Skin epidermis (tissue), 12 donors: ENCODE data around the gene SLC1A1.

ENCODE experiments used
- H3K27ac ChIP-seq, 21 experiments: fragments of 200-600 bp; sonication (generic) in 11 of 21; one replicate each; pipeline ENCODE4 v1.5.0; 2020; ENCODE audit warnings: mild to moderate bottlenecking in 3 of 21, inconsistent platforms in 2 of 21, moderate library complexity in 2 of 21
- H3K4me3 ChIP-seq, 7 experiments: fragments of 200-600 bp; sonication (generic) in 2 of 7; one replicate each; pipeline ENCODE4 v1.5.0; 2020; ENCODE audit warnings: inconsistent platforms in 2 of 7, mild to moderate bottlenecking in 2 of 7, moderate library complexity in 1 of 7

SLC1A1 gene

DNA sequence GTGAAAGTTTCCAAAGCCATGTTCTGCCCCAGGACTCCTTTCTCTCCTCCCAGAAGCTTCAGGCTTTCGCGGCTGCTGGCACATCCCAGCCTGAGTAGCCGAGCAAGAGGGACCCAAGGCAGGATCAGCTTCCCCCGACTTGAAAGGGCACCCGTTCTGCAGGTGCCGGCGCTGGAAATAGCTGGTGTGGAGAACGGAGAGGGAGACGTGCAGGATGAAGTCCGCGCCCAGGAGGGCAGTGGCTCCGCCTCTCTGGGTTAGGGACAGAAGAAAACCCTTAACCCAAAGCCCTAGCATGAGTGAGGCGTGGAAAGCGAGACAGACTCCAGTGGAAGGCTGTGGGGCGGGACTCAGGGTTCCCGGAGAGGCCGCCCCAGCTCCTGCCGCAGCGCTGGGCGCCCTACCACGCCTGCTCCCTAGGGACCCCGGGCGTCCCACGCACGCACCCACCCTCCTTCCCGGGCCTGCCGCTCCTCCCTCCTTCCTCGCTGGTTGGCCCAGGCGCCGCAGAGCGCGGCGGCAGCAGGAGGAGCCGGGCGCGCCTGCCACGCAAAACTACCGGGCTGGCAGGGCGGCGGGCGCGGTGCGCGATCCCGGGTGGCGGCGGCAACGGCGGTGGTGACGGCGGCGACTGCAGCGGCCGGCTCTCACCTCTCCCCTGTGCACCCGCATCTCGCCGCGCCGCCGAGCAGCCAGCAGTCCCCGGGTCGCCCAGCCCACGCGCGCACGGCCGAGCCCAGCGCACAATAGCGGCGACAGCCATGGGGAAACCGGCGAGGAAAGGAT, at the start of gene SLC1A1:
SLC1A1 (plus strand) TSS at position 550 of the 786 bp plus-strand sequence; CDS start at position 762, 212 bp downstream.
- peak within 1 kb of the TSS; percentile 39 to 78 (median 53) for H3K4me3 ChIP-seq
- peak within 1 kb of the TSS in 15 of 21 experiments; percentile 2 to 84 (median 22) for H3K27ac ChIP-seq

DNA sequence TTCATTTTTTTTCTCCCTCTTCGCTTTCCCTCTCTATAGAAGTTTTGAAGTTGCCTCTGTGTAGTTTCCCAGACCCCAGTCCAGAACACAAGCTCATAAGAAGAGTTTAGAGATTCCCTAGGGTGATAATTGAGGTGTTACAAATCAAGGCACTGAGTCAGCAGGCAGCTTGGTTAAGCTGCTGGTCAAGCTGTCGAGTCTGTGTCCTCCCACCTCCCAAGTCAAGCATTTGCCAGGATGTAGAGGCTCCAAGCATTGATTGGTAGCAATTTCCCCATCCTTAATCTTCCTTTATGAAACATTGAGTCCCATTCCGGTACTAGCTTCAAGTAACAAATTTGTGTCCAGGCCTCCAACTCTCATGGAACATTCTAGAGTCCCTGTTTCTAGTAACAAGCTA, 47.5 kb upstream of the SLC1A1 start:
- Histone ChIP-seq H3K27ac (no peak overlapping the region), H3K4me3 (no peak overlapping the region)

DNA sequence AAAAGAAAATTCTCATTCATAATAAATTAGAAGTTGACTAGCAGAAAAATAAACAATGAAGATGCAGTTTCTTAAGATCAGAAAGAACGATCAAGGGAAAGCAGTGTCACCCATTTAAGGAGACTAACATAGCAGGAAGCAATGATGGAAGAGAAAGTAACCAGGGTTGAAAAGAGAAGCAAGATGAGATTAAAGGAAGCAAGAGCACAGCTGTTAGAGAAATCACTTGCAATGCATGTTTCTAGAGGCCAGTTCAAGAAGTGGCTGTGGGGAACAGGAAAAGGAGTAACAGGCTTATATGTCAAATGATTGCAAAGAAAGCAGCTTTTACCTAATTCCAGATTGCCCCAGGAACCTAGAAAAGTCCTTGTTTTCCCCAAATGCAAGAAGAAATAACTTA, 46.8 kb upstream of the SLC1A1 start:
- Histone ChIP-seq H3K4me3 (no peak overlapping the region), H3K27ac (no peak overlapping the region)

DNA sequence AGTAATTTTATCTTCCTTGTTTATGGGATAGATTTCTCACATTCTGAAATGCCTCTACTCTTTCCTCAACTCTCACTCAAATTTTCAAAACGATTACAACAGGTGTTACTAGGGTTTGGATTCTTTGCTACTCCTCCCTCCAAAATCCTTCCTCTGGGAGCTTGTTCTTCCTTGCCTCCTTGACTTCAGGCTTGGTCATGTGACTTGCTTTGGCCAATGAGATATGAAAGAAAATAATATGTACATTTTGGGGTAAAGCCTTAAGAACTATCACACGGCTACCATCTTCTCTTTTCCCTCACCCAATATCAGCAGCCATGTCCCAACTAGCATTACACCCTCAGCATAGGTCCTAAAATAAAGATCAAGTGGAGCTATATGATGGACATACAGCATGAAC, 28.8 kb upstream of the SLC1A1 start:
- Histone ChIP-seq H3K27ac (no peak overlapping the region), H3K4me3 (no peak overlapping the region)

DNA sequence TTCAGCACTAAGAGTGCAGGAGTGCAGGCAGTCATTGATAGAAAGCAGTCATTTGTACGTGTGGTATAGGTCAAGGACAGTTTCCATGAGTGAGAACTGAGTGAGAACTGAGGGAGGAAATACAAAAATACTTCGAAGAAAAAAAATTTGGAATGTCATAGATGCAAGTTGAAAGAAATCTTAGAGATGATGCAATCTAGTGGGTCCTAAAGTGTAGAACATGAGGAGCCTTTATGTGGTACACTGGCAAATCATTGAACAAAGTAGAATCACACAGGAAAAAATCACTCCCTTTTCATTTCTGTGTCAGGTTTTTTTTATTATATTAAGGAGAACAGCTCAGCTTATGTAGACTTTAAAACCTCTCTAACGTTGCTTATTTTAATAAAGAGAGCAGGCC, 26.4 kb upstream of the SLC1A1 start:
- H3K27ac ChIP-seq: no peak overlapping the region
- H3K4me3 ChIP-seq: no peak overlapping the region

DNA sequence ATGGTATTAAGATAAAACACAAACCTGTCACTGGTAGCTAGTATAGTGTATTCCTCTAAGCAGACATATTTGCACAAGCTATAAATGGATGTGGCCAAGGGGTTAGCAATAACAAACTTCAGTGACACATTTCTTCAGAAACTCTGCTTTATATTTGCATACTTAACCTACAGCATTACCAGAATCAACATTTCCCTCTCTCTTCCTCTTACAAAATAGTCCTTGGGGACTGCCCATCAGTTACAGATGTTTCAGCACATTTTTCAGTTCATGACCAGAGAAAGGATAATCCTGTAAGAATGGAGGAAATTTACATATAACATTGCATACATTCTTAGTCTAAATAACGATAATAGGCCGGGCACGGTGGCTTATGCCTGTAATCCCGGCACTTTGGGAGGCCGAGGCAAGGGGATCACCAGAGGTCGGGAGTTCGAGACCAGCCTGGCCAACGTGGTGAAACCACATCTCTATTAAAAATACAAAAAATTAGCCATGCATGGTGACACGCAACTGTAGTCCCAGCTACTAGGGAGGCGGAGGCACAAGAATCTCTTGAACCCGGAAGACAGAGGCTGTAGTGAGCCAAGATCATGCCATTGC, 25.3 kb upstream of the SLC1A1 start:
- Histone ChIP-seq H3K4me3 (no peak overlapping the region), H3K27ac (no peak overlapping the region)

DNA sequence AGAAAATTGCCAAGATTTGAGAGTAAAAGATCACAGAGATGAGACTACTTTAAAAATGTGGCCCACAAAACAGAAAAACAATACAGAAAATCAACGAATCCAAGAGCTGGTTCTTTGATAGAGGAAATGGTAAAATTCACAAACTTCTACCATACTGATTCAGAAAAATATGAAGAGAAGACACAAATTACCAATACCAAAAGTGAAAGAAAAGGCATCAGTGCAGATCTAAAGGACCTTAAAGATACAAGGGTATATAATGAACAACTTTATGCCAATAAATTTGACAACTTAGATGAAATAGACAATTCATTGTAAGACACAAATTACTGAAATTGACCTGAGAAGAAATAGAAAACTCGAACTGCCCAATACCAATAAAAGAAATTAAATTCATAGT, 24.4 kb upstream of the SLC1A1 start:
- Histone ChIP-seq H3K4me3 (no peak overlapping the region), H3K27ac (no peak overlapping the region)

DNA sequence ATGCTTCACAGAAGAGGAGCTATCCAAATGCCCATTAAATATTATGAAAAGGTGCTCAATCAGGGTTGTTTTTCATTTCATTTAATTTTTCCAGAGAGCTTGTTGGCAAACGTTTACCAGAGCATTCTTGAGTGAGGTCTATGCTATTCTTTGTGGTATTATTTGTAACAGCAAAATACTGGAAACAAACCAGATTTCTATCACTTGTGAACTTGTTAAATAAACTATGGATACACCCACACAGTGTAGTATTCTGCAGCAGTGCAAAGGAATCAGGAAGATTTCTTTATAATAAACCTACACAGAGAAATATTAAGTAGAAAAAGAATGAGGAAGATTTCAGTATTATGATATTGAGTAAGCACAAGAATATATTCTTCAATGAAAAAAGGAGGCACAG, 15.0 kb upstream of the SLC1A1 start:
- H3K27ac ChIP-seq: no peak overlapping the region

DNA sequence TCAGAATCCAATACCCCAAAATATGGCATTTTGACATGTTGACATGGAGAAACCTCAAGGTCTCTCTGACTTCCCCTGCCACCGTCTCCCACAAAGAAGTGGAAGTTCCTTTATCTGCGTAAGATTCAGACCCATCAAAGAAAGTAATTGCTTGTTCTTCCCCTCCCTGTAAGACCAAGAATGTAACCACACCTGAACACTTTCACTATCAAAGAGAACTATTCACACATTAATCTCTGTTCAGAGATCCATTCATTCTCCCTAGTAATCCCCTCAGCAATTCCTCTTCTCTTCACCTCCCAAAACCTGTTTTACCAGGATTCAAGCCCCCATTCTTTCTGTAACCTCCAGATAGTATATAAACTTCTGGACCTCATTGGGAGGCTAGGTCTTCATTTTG, 4.1 kb upstream of the SLC1A1 start:
- Histone ChIP-seq H3K27ac (no peak overlapping the region), H3K4me3 (no peak overlapping the region)

More for the DNA sequence above, 15.0 kb upstream of the SLC1A1 start:
- H3K4me3 ChIP-seq: no peak overlapping the region

DNA sequence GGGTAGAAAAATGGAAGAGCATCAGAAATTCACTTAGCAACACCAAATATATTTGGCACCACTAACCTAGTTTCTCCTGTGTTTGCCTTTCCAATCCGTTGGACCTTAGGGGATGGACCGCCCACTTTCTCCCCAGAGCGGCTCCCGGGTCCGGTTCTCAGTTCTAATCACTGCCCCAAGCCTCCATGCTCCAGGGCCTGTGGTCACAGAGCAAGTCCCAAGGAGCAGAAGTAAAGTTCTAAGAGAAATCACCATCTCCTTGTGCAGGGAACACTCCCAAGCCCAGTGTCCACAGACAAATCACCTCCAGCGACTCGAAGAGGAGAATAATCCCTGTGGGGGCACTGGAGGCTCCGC, 728 bp upstream of the SLC1A1 start:
- H3K27ac ChIP-seq: peak overlapping the region in 8 of 21 experiments; percentile 2 to 84 (median 22)
- peak overlapping the region; percentile 39 to 78 (median 53) for H3K4me3 ChIP-seq

DNA sequence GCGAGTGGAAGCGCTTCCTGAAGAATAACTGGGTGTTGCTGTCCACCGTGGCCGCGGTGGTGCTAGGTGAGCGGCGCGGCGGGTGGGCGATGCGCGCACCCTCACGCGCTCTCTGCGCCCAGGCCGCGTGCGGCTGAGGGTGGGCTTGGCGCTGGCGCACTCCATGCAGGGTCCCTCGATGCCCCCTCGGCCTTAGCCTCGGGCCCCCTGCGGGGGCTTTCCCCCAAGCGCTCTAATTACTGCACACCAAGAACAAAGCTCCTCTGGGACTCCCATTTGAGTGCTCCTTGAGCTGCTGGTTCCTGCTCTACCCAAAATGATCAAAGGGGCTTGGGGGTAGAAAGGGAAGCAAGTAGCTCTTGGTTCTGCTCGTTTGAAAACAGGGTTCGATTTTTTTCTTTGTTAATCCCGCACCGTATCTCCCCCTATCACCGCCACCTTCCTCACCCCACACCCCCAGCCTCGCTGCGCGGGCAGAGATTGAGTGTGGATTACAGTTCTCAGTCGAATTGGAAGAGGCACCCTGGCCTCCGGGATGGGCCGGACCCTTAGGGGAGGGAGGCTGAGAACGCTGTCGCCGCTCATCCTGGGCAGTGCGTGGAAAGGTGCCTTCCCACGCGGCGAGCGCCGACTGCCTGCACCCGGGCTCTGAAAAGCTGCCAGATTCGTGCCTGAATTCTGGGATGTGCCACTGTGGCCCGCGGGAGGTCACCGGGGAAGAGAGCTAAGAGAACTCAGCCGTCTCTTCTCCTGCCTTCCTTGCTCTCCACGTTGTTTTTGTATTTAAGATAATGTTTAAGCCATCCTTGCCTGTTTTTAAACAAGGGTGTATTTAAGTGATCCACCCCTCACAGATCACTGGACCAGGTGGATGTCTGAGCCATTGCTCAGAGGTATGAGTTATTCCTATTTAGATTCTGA, 697 bp downstream of the SLC1A1 start:
- Histone ChIP-seq H3K27ac (peak overlapping the region in 11 of 21 experiments; percentile 2 to 84 (median 21)), H3K4me3 (peak overlapping the region; percentile 39 to 78 (median 53))

DNA sequence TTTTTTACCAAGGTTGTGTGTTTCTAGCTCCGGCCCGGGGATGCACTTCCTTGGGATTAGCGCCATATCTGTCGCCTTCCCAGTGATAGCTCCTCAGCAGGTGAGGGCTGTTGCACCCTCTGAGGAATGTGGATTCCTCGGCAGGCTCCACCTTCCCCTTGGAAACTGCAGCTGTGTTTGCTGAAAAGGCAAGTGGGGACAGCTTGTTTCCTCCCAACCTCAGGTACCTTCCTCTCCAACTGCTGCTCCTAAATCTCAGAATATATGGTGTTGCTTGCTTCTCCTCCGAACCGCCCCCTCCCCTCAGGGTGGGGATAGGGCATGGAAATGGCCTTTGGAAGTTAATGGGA, 1.3 kb downstream of the SLC1A1 start:
- H3K4me3 ChIP-seq: peak overlapping the region in 3 of 7 experiments; percentile 45 to 61 (median 53)
- no peak overlapping the region for H3K27ac ChIP-seq

DNA sequence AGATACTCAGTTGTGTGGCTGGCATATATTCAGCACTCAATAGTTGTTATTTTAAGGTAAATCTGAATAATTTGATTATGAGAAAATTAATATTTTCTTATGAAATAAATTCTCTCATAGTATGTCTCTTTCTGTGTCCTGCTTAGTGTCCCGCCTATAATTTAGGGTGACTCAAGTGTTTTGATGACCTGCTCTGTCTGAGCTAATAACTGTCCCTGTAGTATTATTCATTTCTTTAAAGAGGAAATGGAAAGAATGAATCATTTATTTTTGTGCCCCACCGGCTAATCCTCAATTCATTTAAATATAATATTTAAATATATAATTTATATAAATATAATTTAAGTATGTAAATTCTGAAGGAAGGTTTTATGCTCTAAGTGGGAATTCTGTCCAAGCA, 4.1 kb downstream of the SLC1A1 start:
- H3K27ac ChIP-seq: no peak overlapping the region
- no peak overlapping the region for H3K4me3 ChIP-seq

DNA sequence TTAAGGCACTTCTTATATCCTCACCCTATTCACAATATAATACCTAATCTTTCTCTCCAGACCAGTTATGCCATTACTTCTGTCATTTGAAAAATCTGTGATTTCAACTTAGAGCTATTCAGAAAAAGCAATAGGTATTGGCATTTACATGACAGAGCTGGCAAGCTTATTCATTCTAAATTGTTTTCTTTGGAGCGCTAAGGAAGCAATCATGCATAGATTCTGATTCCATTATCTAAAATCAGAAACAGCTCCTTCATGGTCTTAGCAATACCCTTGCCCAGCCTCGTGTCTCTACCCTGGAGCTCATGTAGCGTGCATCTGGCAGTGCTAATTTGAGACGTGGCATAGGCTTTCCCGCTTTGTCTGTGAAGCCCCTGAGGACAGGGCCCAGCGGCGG, 4.5 kb downstream of the SLC1A1 start:
- Histone ChIP-seq H3K27ac (no peak overlapping the region), H3K4me3 (no peak overlapping the region)

DNA sequence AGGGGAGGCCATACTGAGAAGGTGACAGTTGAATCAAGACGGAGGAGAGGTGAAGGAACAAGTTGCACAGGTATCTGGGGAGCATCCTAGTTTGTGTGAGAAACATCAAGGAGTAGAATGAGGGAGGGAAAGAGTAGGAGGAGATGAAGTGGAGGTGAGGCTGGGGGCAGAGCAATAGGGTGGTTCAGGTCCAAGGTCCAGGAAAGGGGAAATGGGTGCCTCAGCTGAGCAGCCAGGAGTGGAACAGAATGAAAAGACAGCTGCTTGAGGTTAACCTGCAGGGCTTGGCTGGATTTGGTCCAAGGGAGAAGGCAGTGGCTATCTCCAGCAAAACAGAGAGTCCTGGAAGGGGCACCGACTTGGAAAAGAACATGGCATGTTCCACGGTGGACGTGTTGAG, 5.3 kb downstream of the SLC1A1 start:
- Histone ChIP-seq H3K4me3 (no peak overlapping the region), H3K27ac (no peak overlapping the region)

DNA sequence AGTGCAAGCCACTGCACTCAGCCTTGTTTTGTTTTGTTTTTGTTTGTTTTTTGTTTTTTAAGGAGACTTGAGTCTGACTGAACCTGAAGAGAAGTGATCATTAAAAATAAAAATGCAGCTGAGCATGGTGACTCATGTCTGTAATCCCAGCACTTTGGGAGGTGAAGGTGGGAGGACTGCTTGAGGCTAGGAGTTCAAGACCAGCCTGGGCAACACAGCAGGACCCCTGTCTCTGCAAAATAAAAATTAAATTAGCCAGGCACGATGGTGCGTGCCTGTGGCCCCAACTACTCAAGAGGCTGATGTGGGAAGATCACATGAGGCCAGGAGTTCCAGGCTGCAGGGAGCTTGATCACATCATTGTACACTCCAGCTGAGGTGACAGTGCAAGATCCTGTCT, 6.2 kb downstream of the SLC1A1 start:
- H3K27ac ChIP-seq: no peak overlapping the region
- H3K4me3 ChIP-seq: no peak overlapping the region

DNA sequence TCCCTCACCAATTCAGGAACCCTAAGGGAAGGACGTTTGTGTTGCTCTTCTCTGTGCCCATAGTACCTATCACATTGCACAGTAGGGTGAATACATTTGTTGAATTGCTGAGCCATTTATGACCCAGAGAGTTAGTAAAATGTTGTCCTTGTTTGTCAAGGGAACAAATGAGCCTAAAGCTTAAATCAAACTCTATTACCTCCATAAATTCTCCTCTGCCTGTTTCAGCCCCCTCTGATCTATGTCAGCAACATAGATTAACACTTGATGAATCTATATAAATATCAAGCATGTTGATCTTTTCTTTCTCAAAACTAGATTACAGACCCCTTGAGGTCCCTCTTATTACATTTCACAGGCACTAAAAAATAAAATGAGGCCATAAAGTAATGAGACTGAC, 7.1 kb downstream of the SLC1A1 start:
- no peak overlapping the region for H3K4me3 ChIP-seq
- H3K27ac ChIP-seq: no peak overlapping the region

DNA sequence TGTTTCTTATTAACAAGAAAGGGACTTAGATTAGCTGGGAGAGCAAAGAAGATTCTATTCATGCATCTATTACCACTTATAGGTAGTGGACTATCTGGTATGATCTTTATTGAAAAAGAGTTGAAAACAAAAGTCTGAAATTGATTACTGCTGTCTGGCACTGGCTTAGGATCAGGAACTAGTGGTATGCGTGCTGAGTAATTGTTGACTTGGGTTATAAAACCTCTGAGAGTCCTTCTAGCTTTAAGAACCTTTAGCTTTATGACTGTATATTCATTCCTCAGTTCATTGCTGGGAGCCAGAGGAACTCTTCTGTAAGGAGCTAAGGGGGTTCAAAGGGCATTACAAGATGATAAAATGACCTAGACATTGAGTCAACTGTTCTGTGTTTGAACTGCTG, 7.6 kb downstream of the SLC1A1 start:
- no peak overlapping the region for H3K27ac ChIP-seq

DNA sequence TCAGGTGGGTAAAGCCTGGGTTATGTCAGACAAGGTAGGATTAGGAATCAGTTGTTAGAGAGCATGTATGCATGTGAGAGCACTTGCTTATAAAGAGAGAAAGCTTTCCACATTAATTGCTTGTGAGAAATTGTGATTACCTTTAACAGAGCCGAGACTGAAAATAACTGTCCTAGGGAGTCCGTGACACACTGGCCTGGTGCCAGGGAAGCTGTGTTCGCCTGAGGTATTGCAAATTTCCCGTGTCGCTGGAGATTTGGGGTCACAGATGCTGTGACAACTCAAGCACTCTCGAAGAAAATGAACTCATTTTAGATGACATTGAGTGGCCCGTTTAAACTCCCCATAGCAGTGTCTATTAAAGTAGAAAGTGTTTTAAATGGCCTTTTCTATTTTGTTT, 9.6 kb downstream of the SLC1A1 start:
- Histone ChIP-seq H3K4me3 (no peak overlapping the region), H3K27ac (no peak overlapping the region)

More for the DNA sequence above, 7.6 kb downstream of the SLC1A1 start:
- no peak overlapping the region for H3K4me3 ChIP-seq

DNA sequence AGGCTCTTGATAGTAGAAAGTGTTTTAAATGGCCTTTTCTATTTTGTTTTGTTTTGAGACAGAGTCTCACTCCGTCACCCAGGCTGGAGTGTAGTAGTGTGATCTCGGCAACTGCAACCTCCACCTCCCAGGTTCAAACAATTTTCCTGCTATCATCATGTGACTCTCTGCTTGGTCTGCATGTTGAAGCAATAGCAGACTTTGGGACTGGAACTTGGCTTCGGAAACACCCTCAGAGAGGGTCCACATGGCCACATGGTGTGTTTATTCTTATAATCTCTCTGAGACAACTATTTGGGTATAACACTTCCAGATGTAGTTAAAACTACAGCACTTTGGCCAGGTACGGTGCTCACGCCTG, 10.9 kb downstream of the SLC1A1 start:
- Histone ChIP-seq H3K4me3 (no peak overlapping the region), H3K27ac (no peak overlapping the region)

DNA sequence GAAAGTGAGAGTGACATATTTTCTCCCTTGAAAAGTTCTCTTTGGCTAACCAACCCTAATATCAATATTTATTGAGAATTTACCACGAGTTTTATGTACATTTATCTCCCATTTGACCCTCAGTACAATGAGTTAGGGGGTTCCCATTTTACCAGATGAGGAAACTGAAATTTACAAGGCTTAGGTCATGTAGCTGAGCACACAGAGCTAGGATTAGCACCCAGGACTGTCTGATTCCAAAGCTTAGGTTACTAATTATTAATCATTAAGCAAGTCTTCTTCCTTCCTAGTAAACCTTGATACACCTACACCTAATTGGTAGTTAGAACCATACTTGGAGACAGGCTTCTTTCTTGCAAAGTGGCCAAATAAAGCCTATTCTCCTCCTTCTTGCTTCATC, 12.2 kb downstream of the SLC1A1 start:
- Histone ChIP-seq H3K4me3 (no peak overlapping the region), H3K27ac (no peak overlapping the region)
